Ovary (tissue), 3 donors: Measurements from ENCODE around the gene GPLD1.

Experiments used
- CTCF ChIP-seq, 3 donors: fragments of 450-650 bp in 2 of 3; fragments of 200-600 bp in 1 of 3; IDR thresholded peaks; one replicate each; pipeline versions ENCODE4 v1.5.1 to v1.8.0; 2016 to 2022; ENCODE audit warnings: antibody characterized with exemption in 3 of 3, mild to moderate bottlenecking in 1 of 3
- EP300 ChIP-seq: sonication (generic); formaldehyde crosslinking; IDR thresholded peaks from one replicate; pipeline ENCODE4 v1.6.1; 2017; ENCODE audit warnings: antibody characterized with exemption
- POLR2A ChIP-seq: fragments of 450-650 bp; IDR thresholded peaks from one replicate; pipeline ENCODE4 v1.6.1; 2017; ENCODE audit warnings: antibody characterized with exemption, mild to moderate bottlenecking, moderate library complexity
- donor health status: DM: no; HTN: no; CAD: no.

GRCh38 chr6:24391208-24391607 lies 98.2 kb downstream of the GPLD1 start:
- TF ChIP-seq POLR2A (no peak), CTCF (IDR thresholded peaks at IDR 0.05) (no peak), EP300 (no peak)
